H1 (cell line): ENCODE results near the gene PHF3. TPM values are rescaled to one million over a fixed set of nuclear protein-coding genes. Genes with fewer than 3 reads are reported as not detected.

ENCODE experiments used
- KDM1A ChIP-seq: fragments of 200-600, 300-600 bp; sonication (generic); IDR thresholded peaks from 2 replicates; pipeline ENCODE4 v1.7.1; 2016; ENCODE audit warnings: mild to moderate bottlenecking, low read length, borderline replicate concordance
- POLR2AphosphoS5 ChIP-seq: IDR thresholded peaks from 2 replicates; pipeline ENCODE4 v1.6.1; 2011; ENCODE audit warnings: low read depth, low read length
- polyA plus RNA-seq, 7 experiments: library from polyadenylated mRNA; depleted of rRNA in 3 of 7; stranded (reverse) in 5 of 7; unstranded in 2 of 7; fragments of >200 nt in 5 of 7; fragments of 200-250 nt in 2 of 7; gene quantifications; 1 replicate in 5 of 7; 2 replicates in 1 of 7; 4 replicates in 1 of 7; pipeline versions ENCODE4 v1.2.1 to v1.2.3, GENCODE V29; 2011 to 2013; ENCODE audit warnings: missing spikeins in 2 of 7, mixed read lengths in 2 of 7
- total RNA-seq: library from RNA; stranded (reverse); fragmentation: NEBNext Ultra II Directional; extraction: Animal tissue kit (Norgen Biotek cat#: 25700); gene quantifications from 2 replicates; pipeline ENCODE4 v1.2.1, GENCODE V29; 2021

Gene PHF3
- total and polyA plus RNA-seq, 2 of the 8 experiments (the other 6 are each of a cell fraction or from before 2014, with no cell fraction given): 10.1 to 69.3 TPM

- no peak for TF ChIP-seq KDM1A
- peak; percentile 65; the same call in 1 of the 2 replicates for TF ChIP-seq POLR2AphosphoS5
Measured at GRCh38 chr6:63636518-63637021, 968 bp downstream of the PHF3 start (continued).
